Central memory CD4-positive, alpha-beta T cell (primary cell): Measurements from ENCODE around the gene FOXRED2.
"Not testable (repeated sequence)": the region's sequence is repeated elsewhere in the genome, so short reads cannot be mapped to it uniquely, and the experiment has no call there.

Source experiments
- DNase-seq: peaks from one replicate; pipeline ENCODE4 v3.0.0; 2022
- total RNA-seq, 3 experiments: gene quantifications; one replicate each; lab custom pipeline; 2026; lab: John Stamatoyannopoulos, UW

FOXRED2 gene
- total RNA-seq = 2.7 to 11.2 (median 3.9) reads per million in 3 experiments

- DNase-seq = peak; percentile 89
Observed at GRCh38 chr22:36506637-36507517, at the start of gene FOXRED2. Gene FOXRED2, minus strand, starts transcription at chr22:36507040. Its CDS starts 618 bp downstream, at chr22:36506422.

GRCh38 chr22:36554098-36554497 lies 47.3 kb upstream of the FOXRED2 start:
- no peak for DNase-seq

DNA sequence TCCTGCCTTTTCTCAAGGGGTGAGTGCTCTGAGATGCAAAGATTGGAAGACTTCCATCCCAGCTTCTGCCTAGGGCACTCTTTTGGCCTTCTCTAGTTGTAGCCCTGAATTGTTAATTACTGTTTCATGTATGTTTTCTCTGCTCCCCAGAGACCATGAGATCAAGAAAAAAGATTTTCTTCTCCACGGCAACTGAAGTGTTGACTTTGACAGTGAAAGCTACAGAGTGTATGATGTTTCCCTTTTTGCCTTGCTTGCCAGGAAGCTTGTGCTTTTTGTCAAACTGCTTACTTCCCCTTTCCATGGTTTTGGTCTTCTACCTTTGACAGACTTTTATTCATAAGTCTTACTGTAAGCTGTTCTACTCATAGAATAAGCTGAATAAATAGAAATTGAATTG lies 45.4 kb upstream of the FOXRED2 start:
- DNase-seq = no peak

DNA sequence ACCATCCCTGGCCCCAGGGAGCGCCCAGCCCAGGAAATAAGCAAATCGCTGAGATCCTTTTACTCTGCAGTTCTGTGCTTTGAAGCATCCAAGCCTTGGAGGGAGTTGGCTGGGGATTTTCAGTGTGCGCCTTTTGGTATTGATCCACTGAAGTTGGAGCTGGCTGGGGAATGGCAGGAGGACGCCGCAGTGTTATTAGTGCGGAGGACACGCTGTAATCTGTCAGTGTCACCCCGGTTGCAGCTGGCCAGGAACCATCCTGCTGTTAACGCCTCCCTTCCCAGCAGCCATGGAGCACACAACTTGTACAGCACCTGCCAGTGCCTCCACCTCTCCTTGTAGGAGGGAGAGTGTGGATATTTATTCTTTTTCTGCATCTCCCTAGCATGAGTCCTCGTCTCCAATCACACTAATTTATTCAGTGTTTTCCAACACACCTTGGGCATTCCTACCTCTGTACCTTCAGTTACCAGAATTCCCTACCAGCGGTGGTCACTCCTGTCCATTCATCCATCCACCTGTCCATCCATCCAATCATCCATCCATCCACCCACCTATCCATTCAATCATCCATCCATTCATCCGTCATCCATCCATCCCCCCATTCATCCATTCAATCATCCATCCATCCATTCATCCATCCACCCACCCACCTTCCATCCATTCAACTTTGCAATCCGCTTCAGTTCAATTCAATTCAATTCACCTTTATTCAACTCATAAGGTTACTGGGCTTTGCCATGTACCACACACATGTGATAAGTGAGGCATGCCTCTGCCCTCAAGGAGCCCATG lies 44.1 kb upstream of the FOXRED2 start:
- no peak for DNase-seq

GRCh38 chr22:36549033-36549432 lies 42.2 kb upstream of the FOXRED2 start:
- no peak for DNase-seq

GRCh38 chr22:36548606-36549005 lies 41.8 kb upstream of the FOXRED2 start:
- DNase-seq = no peak

DNA sequence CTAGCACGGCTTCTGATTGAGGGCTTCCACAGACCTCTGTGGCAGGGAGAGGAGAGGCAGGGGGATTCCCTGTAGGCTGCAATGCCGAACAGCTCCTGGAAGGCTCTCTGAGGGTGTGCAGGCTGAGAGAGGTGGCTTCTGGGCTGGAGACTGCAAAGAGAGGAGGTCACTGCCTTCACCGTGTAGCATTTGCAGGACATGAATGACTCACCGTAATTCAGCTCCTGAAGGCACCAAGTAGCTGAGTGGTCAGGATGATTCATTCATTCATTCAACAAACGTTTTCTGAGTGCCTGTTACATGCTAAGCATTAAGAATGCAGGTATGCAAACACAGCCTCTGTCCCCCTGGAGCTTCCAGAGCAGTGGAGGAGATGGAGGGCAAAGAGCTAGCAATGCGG lies 40.1 kb upstream of the FOXRED2 start:
- DNase-seq = no peak

- no peak for DNase-seq
Observed at GRCh38 chr22:36546092-36546804, 39.4 kb upstream of the FOXRED2 start.

GRCh38 chr22:36544107-36544620 lies 37.3 kb upstream of the FOXRED2 start:
- DNase-seq = no peak

DNA sequence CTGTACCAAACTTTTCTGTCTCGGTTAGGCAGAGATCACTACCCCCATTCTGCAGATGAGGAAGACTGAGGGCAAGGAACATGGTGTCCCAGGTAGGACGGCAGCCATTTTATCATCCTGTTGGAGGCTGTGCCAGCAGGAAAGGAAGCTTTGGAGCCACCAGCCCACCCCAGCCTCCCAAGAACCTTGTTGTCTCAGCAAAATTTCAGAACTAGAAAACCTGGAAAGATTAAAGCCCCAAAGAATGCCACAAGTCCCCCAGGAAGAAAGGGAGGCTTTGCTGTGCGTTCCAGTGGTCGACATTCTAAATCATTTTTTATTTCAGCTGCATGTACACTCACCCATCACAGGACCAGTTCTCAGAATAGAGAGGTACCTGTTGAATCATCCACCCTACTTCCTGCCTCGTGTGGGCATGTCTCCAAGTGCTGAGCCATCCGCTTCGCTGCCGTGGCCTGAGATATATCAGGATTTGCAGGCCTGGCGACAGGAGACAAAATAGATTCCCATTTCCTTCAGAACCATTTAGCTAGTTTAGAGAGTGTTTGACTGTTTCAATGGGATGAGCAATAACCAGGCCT lies 35.1 kb upstream of the FOXRED2 start:
- no peak for DNase-seq

- DNase-seq = no peak
Observed at GRCh38 chr22:36540867-36541642, 34.2 kb upstream of the FOXRED2 start.

- DNase-seq = no peak
Observed at GRCh38 chr22:36538529-36538928, 31.7 kb upstream of the FOXRED2 start.

GRCh38 chr22:36536717-36537116 lies 29.9 kb upstream of the FOXRED2 start:
- DNase-seq = no peak

GRCh38 chr22:36533320-36533719 lies 26.5 kb upstream of the FOXRED2 start:
- DNase-seq = not testable (repeated sequence)

- no peak for DNase-seq
Observed at GRCh38 chr22:36532466-36532865, 25.6 kb upstream of the FOXRED2 start.

DNA sequence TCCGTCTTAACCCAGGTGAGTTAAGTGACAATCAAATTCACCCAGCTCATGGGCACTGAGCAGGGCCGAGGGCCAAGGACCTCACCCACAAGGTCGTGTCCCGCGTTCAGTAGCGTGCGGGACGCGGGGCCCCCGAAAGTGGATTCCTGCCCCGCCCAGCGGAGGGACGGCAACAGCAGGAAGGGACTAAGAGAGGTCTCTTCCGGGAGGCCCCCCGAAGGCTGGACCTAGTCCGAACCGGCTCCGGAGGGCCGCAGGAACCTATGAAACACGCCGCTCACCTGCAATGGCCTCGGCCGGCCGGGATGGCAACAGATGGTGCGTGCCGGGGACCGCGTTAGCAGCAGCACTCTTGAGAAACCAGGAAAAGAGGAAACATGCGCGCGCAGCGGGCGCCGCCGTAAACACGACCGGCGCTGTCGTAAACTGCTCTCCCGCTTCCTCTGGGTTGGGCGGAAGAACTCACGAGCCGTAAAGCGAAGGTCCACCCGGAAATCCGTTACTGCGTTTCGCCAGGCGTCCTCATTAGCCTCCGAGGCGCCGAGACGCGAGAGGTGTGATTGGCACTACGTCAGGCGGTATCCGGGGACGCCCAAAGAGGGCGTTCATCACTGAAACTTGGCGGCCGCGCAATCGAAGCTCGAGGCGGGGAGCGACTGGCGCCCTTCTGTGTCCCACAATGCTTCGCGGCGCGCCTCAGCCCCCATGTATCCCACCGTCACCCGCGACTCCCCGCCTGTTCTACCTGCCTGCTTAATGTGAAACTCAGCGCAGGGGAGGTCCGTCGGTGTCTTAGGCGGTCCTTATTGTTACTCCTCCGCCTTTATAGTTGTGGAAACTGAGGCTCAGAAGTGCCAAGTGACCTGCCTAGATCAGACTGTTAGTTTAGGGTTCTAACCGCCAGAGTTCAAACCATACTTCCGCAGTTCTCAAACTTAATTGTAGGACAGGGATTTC lies 22.2 kb upstream of the FOXRED2 start, which contains the start of gene EIF3D:
TSS of gene EIF3D (minus strand) at position 372 of the 957 bp plus-strand sequence. CDS start 3,045 bp downstream, outside the sequence.
- DNase-seq = peak; percentile 99

- DNase-seq = no peak
Observed at GRCh38 chr22:36528341-36528740, 21.5 kb upstream of the FOXRED2 start.

GRCh38 chr22:36522662-36523061 lies 15.8 kb upstream of the FOXRED2 start:
- no peak for DNase-seq

DNA sequence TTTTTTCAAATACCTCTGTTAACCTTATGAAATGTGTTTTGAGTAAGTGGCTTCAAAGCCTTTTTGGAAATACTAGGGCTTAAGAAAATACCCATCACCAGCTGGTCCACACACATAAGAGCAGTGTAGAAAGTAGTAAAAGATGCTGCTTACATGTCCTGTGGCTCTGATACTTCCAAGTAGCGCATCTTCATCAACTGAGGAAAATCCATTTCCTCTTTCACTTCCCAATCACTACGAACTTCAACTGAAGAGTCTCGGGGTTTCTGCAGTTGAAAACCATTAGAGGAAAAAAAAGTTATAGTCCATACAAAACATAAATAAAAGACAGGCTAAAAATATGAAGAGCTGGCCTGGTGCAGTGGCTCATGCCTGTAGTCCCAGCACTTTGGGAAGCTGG lies 13.6 kb upstream of the FOXRED2 start:
- no peak for DNase-seq

DNA sequence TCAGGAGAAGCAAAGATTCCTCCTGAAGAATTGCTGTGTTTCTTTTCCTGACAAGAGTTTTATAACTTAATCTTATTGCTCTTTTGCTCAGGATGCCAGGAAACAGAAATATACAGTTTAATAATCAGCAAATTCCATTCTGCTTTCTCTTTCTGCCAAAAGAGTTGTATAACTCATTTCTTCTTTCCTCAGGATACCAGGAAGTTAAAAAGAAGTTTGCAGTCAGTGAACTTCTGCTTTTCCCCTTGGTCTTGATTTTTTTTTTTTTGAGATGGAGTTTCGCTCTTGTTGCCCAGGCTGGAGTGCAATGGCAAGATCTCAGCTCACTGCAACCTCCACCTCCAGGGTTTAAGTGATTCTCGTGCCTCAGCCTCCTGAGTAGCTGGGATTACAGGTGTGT lies 13.1 kb upstream of the FOXRED2 start:
- not testable (repeated sequence) for DNase-seq
